AG09309 (cell line): Measurements from ENCODE around the gene HOXB3.

Experiments
- DNase-seq: peaks from one replicate; pipeline ENCODE4 v3.0.0-alpha.2; 2010; ENCODE audit warnings: low read depth
- H3K4me3 ChIP-seq: 2 replicates; pipeline ENCODE4 v1.5.1; 2011; ENCODE audit warnings: mild to moderate bottlenecking, low read depth, low read length, moderate library complexity; ENCODE audit not compliant: control insufficient read depth
- CTCF ChIP-seq: IDR thresholded peaks from 2 replicates; pipeline ENCODE4 v1.5.1; 2011; ENCODE audit warnings: mild to moderate bottlenecking, low read depth, low read length, inconsistent platforms; ENCODE audit not compliant: insufficient read depth, control insufficient read depth; ENCODE audit errors: missing control alignments

The HOXB3 gene

GRCh38 chr17:48593126-48593829 is 3.2 kb upstream of the HOXB3 start, which contains the start of gene HOXB5:
Gene HOXB5 (minus strand): TSS chr17:48593779. CDS start chr17:48593682, 97 bp downstream.
- no peak within 1 kb of the TSS; the same call in 1 of the 2 replicates for H3K4me3 ChIP-seq
- TF ChIP-seq CTCF, result no peak
- no peak for DNase-seq

GRCh38 chr17:48592577-48592976 is 2.5 kb upstream of the HOXB3 start:
- TF ChIP-seq CTCF, result no peak
- H3K4me3 ChIP-seq, result no peak overlapping the region
- DNase-seq, result no peak

GRCh38 chr17:48592057-48592514 is 2.0 kb upstream of the HOXB3 start:
- no peak for DNase-seq
- H3K4me3 ChIP-seq, result no peak overlapping the region

GRCh38 chr17:48591255-48592056 is 1.4 kb upstream of the HOXB3 start:
- no peak overlapping the region for H3K4me3 ChIP-seq
- no peak for TF ChIP-seq CTCF
- DNase-seq, result no peak

More at GRCh38 chr17:48592057-48592514, 2.0 kb upstream of the HOXB3 start:
- no peak for TF ChIP-seq CTCF

- DNase-seq, result no peak
- H3K4me3 ChIP-seq, result no peak overlapping the region
- no peak for TF ChIP-seq CTCF
Measured at GRCh38 chr17:48590607-48591161, 643 bp upstream of the HOXB3 start.

- no peak for DNase-seq
- no peak overlapping the region for H3K4me3 ChIP-seq
- TF ChIP-seq CTCF, result no peak
Measured at GRCh38 chr17:48589060-48589830, 796 bp downstream of the HOXB3 start.
